OCI-LY3 (cell line): ENCODE measurements around the gene PPP3CA.

Experiments
- CTCF ChIP-seq: fragments of 200-600, 300-600 bp; sonication (generic); IDR thresholded peaks from 2 replicates; pipeline ENCODE4 v1.5.1; 2014; ENCODE audit warnings: antibody characterized with exemption, low read length, low read depth
- EZH2phosphoT487 ChIP-seq: fragments of 200-600 bp; shearing (Covaris generic); IDR thresholded peaks from 2 replicates; pipeline ENCODE4 v1.6.1; 2018; ENCODE audit warnings: antibody characterized with exemption, mixed run types, low read depth

DNA sequence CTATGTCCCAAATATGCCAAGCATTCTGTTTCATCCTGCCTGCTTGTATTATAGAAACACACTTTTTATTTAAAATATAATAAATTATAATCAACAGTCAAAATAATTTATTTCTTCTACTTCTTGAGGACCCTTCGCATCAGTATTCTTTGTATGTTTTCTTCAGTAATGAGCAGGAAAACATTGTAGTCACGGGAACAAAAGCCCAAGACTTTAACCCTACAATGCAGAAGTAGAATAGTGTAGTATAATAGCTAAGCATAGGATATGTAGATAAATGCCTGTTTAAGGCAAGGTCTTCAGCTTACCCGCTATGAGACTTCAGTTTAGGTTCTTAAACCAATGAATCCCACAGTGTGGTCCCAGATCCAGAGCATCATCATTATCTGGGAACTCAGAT is 156.6 kb downstream of the PPP3CA start:
- TF ChIP-seq CTCF (no peak), EZH2phosphoT487 (no peak)
